IMR-90 (cell line): ENCODE measurements around the gene GJC3. TPM values are rescaled to one million over a fixed set of nuclear protein-coding genes. Genes with fewer than 3 reads are reported as not detected.
"Not testable (repeated sequence)": the region's sequence is repeated elsewhere in the genome, so short reads cannot be mapped to it uniquely, and the experiment has no call there.

ENCODE experiments used
- ATAC-seq: fragments of 200-7000 bp; cut with Tn5 transposase; 2 replicates; pipeline ENCODE4 v1.9.1; 2020; ENCODE audit warnings: low read depth, mild to moderate bottlenecking, moderate library complexity
- BruUV-seq: library from RNA; stranded (reverse); fragments of 400-500 nt; replicated peaks from 2 replicates; lab custom pipeline; 2021; lab: Mats Ljungman, UMichigan
- CTCF ChIA-PET: fragments of 300-600 bp; formaldehyde crosslinking; extraction: SDS; loops from one replicate; lab custom pipeline; 2021; ENCODE audit warnings: antibody characterized with exemption; lab: Yijun Ruan, JAX
- POLR2A ChIA-PET: fragments of 300-600 bp; sonication (Branson Sonifier 250); formaldehyde crosslinking; loops from one replicate; lab custom pipeline; 2022; ENCODE audit warnings: antibody characterized with exemption; ENCODE audit not compliant: unreplicated experiment; lab: Charles Lee
- DNase-seq: peaks from one replicate; pipeline ENCODE4 v3.0.0; 2013
- H2AFZ ChIP-seq: replicated peaks from 2 replicates; pipeline ENCODE3; 2013; ENCODE audit warnings: low read length, mild to moderate bottlenecking; ENCODE audit not compliant: poor library complexity
- H2AK5ac ChIP-seq: 2 replicates; pipeline ENCODE4 v1.6.1; 2013; ENCODE audit warnings: low read depth, low read length, inconsistent platforms
- H2AK9ac ChIP-seq: replicated peaks from 2 replicates; pipeline ENCODE3; 2013; ENCODE audit warnings: mild to moderate bottlenecking, low read depth, low read length, moderate library complexity; ENCODE audit not compliant: poor library complexity
- H2BK120ac ChIP-seq: 2 replicates; pipeline ENCODE4 v1.6.1; 2013; ENCODE audit warnings: low read depth, low read length, inconsistent platforms
- H2BK15ac ChIP-seq: 3 replicates; pipeline ENCODE4 v1.6.1; 2013; ENCODE audit warnings: low read depth, low read length, inconsistent platforms
- H2BK20ac ChIP-seq: 2 replicates; pipeline ENCODE4 v1.6.1; 2013; ENCODE audit warnings: low read depth, mild to moderate bottlenecking, inconsistent platforms, low read length, moderate library complexity
- H2BK5ac ChIP-seq: 2 replicates; pipeline ENCODE4 v1.6.1; 2013; ENCODE audit warnings: mild to moderate bottlenecking, low read depth, low read length, inconsistent platforms; ENCODE audit not compliant: poor library complexity, severe bottlenecking
- H3K14ac ChIP-seq: replicated peaks from 2 replicates; pipeline ENCODE4 v1.6.1; 2013; ENCODE audit warnings: low read depth, low read length, inconsistent platforms
- H3K18ac ChIP-seq: 2 replicates; pipeline ENCODE4 v1.6.1; 2013; ENCODE audit warnings: low read depth, low read length, control low read depth
- H3K23ac ChIP-seq: 2 replicates; pipeline ENCODE4 v1.6.1; 2013; ENCODE audit warnings: low read depth, low read length, inconsistent platforms
- H3K27ac ChIP-seq: 2 replicates; pipeline ENCODE4 v1.5.1; 2013; ENCODE audit warnings: mild to moderate bottlenecking, control low read depth, low read length; ENCODE audit not compliant: insufficient read depth
- H3K27me3 ChIP-seq: 2 replicates; pipeline ENCODE4 v1.6.1; 2013; ENCODE audit warnings: low read length; ENCODE audit not compliant: control insufficient read depth, insufficient read depth
- H3K36me3 ChIP-seq: 2 replicates; pipeline ENCODE4 v1.6.1; 2013; ENCODE audit warnings: low read length, mixed read lengths; ENCODE audit not compliant: control insufficient read depth, insufficient read depth
- H3K4ac ChIP-seq: 2 replicates; pipeline ENCODE4 v1.6.1; 2013; ENCODE audit warnings: low read depth, low read length, inconsistent platforms
- H3K4me1 ChIP-seq: 2 replicates; pipeline ENCODE4 v1.6.1; 2013; ENCODE audit warnings: low read length, mixed read lengths; ENCODE audit not compliant: control insufficient read depth, insufficient read depth
- H3K4me2 ChIP-seq: 2 replicates; pipeline ENCODE4 v1.6.1; 2013; ENCODE audit warnings: low read depth, mild to moderate bottlenecking, control low read depth, low read length, moderate library complexity
- H3K4me3 ChIP-seq: 2 replicates; pipeline ENCODE4 v1.5.1; 2013; ENCODE audit warnings: low read depth, mild to moderate bottlenecking, control low read depth, low read length, moderate library complexity; ENCODE audit not compliant: insufficient read depth
- H3K56ac ChIP-seq: 2 replicates; pipeline ENCODE4 v1.6.1; 2013; ENCODE audit warnings: low read length, inconsistent platforms; ENCODE audit not compliant: insufficient read depth; ENCODE audit errors: extremely low read depth
- H3K79me1 ChIP-seq, 2 experiments: 2 replicates each; pipeline ENCODE4 v1.6.1; 2013; ENCODE audit warnings: low read length in 2 of 2, inconsistent platforms in 1 of 2, low read depth in 1 of 2
- H3K9ac ChIP-seq: 2 replicates; pipeline ENCODE4 v1.6.1; 2013; ENCODE audit warnings: low read depth, low read length, control low read depth
- H3K9me1 ChIP-seq: 2 replicates; pipeline ENCODE4 v1.6.1; 2013; ENCODE audit warnings: low read length, inconsistent platforms; ENCODE audit not compliant: insufficient read depth
- H3K9me3 ChIP-seq: 2 replicates; pipeline ENCODE4 v1.6.1; 2013; ENCODE audit warnings: low read length; ENCODE audit not compliant: control insufficient read depth, insufficient read depth
- H4K20me1 ChIP-seq: 2 replicates; pipeline ENCODE4 v1.6.1; 2013; ENCODE audit warnings: low read length, inconsistent platforms; ENCODE audit not compliant: insufficient read depth
- H4K5ac ChIP-seq: 2 replicates; pipeline ENCODE4 v1.6.1; 2013; ENCODE audit warnings: mild to moderate bottlenecking, low read depth, low read length, control low read depth
- H4K8ac ChIP-seq, 2 experiments: 2 replicates each; pipeline ENCODE4 v1.6.1; 2013; ENCODE audit warnings: low read depth in 2 of 2, low read length in 2 of 2, control low read depth in 1 of 2, inconsistent platforms in 1 of 2
- H4K91ac ChIP-seq: 2 replicates; pipeline ENCODE4 v1.6.1; 2013; ENCODE audit warnings: low read depth, low read length, inconsistent platforms; ENCODE audit not compliant: insufficient read depth
- WGBS, 2 experiments: methylation state at CpG; one replicate each; pipeline versions ENCODE4 v1.1.5 to v1.1.7; 2013; ENCODE audit warnings: missing lambda C conversion rate in 2 of 2; ENCODE audit not compliant: insufficient read length in 1 of 2; ENCODE audit errors: extremely low coverage in 2 of 2; 5-methylcytosine and 5-hydroxymethylcytosine counted together
- dilution Hi-C: fragments of 300-500 bp; cut with HindIII; formaldehyde crosslinking; loops from one replicate; pipeline ENCODE4 v1.14.3; 2018; ENCODE audit warnings: low sequenced_read_pairs; ENCODE audit not compliant: unreplicated experiment
- in situ Hi-C: fragments of 300-500 bp; cut with MboI; formaldehyde crosslinking; loops from 3 replicates; pipeline ENCODE4 v1.14.3; 2019; ENCODE audit warnings: low sequenced_read_pairs, inconsistent platforms, mixed read lengths
- intact Hi-C: fragments of 100-400 bp; cut with micrococcal nuclease; formaldehyde crosslinking; loops from 2 replicates; pipeline ENCODE4 v1.10.0; 2022
- polyA plus RNA-seq, 3 experiments: library from polyadenylated mRNA; depleted of rRNA; stranded (reverse); fragments of >200 nt; gene quantifications; 2 replicates each; pipeline ENCODE4 v1.2.3, GENCODE V29; 2012; ENCODE audit warnings: low replicate concordance in 1 of 3
- total RNA-seq: library from RNA; depleted of rRNA; stranded (reverse); fragments of >200 nt; gene quantifications from 2 replicates; pipeline ENCODE4 v1.2.3, GENCODE V29; 2012

Gene GJC3
- total and polyA plus RNA-seq, 2 of the 4 experiments (the other 2 are of a cell fraction), result not detected

DNA sequence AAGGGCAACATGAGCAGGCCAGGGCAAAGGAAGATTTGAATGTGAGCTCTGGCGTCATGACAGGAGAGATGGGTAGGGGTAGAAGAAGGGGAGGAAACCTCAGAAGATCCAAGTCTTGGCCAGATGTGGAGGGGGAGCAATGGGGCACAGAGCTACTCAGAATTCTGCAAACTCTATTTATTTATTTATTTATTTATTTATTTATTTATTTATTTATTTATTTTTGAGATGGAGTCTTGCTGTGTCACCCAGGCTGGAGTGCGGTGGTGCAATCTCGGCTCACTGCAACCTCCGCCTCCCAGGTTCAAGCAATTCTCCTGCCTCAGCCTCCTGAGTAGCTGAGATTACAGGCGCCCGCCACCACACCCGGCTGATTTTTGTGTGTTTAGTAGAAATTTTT, 25.2 kb upstream of the GJC3 start:
- H3K36me3 ChIP-seq, H3K14ac ChIP-seq, H4K20me1 ChIP-seq, H3K27me3 ChIP-seq, H3K27ac ChIP-seq, H2BK120ac ChIP-seq, BruUV-seq, H4K91ac ChIP-seq, H3K9ac ChIP-seq, H2BK20ac ChIP-seq, POLR2A ChIA-PET, H3K23ac ChIP-seq, H3K9me1 ChIP-seq, H2BK15ac ChIP-seq, H3K4ac ChIP-seq, H4K5ac ChIP-seq, H2AFZ ChIP-seq, H3K4me1 ChIP-seq, H3K79me1 ChIP-seq, H2AK9ac ChIP-seq, H3K18ac ChIP-seq, H3K56ac ChIP-seq, H3K4me2 ChIP-seq, H2AK5ac ChIP-seq, H3K4me3 ChIP-seq, H2BK5ac ChIP-seq, DNase-seq, in situ Hi-C loops, H4K8ac ChIP-seq, intact Hi-C loops, dilution Hi-C loops, H3K9me3 ChIP-seq, CTCF ChIA-PET, ATAC-seq: not testable (repeated sequence)
- no CpG with 5 or more reads among the region's 7 CpGs for WGBS, 2 experiments
